ENCODE measurements around the gene CASKIN1.
"Not testable (repeated sequence)": the region's sequence is repeated elsewhere in the genome, so short reads cannot be mapped to it uniquely, and the experiment has no call there.

CASKIN1 gene

GRCh38 chr16:2196162-2196980 is at the start of gene CASKIN1:
Gene CASKIN1 (minus strand): TSS chr16:2196605. CDS start chr16:2196432, 173 bp downstream.
- no peak for DNase-seq

DNA sequence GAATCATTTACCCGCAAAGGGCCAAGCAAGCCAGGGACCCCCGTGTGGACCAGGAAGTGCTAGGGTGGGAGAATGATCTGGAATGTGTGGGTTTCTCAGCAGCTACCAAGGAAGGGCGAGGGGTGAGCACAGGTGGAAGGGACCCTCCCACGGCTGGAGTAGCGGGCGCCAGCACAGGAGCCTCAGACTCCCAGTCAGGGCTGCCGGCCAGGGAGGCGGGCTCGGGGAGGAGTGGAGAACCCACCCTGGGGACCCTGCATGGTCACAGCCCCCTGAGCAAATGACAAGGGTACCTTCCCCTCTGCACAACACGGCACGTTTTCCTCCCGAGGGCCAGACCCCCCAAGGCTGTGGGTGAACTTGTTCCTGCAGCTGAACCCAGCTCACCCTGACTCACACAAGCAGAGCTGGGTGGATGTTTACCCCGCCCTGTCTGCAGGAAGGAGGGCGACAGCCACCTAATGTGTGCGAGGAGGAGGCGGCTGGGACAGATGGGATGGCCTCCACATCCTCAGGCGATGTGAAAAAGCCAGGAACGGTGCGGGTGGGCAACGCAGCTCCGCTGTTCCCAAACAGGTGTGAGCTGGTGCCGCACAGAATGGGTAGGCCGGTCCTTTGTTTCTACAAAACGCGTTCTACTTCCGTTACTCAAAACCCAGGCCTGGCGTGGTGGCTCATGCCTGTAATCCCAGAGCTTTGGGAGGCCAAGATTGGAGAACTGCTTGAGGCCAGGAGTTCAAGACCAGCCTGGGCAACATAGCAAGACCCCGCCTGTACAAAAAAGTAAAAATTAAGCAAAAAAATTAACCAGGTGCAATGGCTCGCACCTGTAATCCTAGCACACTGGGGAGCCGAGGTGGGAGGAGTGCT is 48.8 kb upstream of the CASKIN1 start:
- no peak for DNase-seq

- DNase-seq: no peak
Observed at GRCh38 chr16:2244301-2244700, 47.9 kb upstream of the CASKIN1 start.

GRCh38 chr16:2243781-2244180 is 47.4 kb upstream of the CASKIN1 start:
- no peak for DNase-seq

DNA sequence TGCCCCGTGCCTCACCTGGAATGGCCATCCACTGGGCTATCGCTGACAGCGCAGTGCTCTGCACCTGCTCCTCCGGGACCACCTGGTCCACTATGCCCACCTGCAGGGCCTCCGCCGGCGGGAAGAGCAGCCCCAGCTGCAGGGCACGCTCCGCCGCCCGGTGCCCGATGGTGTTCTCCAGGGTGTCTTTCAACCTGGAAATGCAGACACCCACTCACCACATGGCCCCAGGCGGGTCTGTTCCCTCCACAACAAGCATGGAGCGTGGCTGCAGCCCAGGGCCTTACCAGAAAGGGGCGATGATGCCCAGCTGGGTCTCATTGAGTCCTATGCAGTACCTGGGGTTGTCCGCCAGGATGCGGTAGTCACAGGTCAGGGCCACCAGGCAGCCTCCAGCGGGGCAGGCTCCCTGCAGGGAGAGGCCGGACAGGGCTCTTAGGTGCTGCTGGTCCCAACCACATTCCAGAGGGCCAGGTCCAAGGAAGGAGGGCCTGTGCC is 46.7 kb upstream of the CASKIN1 start:
- no peak for DNase-seq

DNA sequence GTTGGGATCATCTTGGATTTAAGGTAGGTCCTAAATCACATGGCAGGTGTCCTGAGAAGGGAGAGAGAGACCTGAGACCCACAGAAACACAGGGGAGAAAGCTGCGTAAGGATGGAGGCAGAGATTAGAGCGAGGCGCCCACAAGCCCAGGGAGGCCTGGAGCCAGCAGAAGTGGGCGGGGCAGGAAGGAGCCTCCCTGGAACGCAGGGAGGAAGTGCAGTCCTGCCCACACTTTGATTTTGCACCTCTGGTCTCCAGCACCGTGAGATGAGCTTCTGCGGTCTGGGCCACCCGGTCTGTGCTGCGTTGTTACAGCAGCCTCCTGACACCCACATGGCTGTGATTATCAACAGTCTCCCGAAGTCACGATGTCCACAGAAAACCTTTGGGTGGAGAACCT is 46.2 kb upstream of the CASKIN1 start:
- no peak for DNase-seq

- DNase-seq: not testable (repeated sequence)
Observed at GRCh38 chr16:2240331-2240730, 43.9 kb upstream of the CASKIN1 start.

- DNase-seq: no peak
Observed at GRCh38 chr16:2238838-2239675, 42.7 kb upstream of the CASKIN1 start.

- no peak for DNase-seq
Observed at GRCh38 chr16:2238150-2238837, 41.9 kb upstream of the CASKIN1 start.

DNA sequence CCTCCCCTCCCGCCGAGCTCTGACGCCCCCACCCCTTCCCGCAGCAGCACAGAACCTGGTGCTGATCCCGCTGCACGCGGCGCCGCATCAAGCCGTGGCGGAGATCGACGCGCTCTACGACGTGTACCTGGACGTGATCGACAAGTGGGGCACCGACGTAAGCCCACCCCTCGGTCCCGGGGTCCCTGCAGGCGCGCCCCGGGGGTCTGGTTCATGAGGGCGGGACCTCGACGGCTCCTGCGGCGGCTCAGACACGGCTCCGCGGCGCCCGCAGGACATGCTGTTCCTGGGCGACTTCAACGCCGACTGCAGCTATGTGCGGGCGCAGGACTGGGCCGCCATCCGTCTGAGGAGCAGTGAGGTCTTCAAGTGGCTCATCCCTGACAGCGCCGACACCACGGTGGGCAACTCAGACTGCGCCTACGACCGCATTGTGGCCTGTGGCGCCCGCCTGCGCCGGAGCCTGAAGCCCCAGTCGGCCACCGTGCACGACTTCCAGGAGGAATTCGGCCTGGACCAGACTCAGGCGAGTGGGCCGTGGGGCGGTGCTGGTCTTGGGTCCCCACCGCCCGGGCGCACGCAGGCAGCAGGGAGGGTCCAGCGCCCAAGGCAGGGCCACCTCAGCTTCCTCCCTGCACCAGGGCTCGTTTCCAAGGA is 41.2 kb upstream of the CASKIN1 start:
- no peak for DNase-seq

DNA sequence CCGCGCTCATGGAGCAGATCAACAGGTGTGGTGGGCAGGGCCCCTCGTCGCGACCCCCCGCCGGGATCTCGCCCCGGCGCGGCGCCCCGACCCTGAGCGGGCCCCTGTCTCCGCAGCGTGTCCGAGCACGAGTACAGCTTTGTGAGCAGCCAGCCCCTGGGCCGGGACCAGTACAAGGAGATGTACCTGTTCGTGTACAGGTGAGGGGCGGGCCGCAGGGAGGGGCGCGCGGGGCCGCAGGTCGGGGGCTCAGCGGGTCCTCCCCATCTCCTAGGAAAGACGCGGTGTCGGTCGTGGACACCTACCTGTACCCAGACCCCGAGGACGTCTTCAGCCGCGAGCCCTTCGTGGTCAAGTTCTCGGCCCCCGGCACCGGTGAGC is 40.7 kb upstream of the CASKIN1 start:
- DNase-seq: no peak

GRCh38 chr16:2236337-2237101 is 40.1 kb upstream of the CASKIN1 start, which contains the start of gene DNASE1L2:
Gene DNASE1L2 (plus strand): TSS chr16:2236444. CDS start chr16:2236817, 373 bp downstream.
- no peak for DNase-seq

- no peak for DNase-seq
Observed at GRCh38 chr16:2235695-2236336, 39.4 kb upstream of the CASKIN1 start.

- DNase-seq: no peak
Observed at GRCh38 chr16:2235234-2235651, 38.8 kb upstream of the CASKIN1 start.

DNA sequence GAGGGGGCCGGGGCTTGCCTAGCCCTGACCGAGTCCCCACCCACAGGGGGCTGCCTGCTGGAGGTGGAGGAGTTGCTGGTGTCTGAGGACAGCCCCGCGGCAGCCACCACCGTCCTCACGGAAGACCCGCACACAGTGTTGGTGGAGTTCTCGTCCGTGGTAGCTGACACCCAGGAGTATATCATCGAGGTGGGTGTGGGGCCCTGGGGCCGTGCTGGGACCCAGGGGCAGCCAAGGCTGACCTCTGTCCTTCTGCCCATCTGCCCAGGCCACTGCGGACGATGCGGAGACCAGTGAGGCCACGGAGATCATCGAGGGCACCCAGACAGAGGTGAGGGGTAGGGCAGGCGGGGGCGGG is 38.4 kb upstream of the CASKIN1 start:
- no peak for DNase-seq

- DNase-seq: no peak
Observed at GRCh38 chr16:2233872-2234812, 37.7 kb upstream of the CASKIN1 start.

DNA sequence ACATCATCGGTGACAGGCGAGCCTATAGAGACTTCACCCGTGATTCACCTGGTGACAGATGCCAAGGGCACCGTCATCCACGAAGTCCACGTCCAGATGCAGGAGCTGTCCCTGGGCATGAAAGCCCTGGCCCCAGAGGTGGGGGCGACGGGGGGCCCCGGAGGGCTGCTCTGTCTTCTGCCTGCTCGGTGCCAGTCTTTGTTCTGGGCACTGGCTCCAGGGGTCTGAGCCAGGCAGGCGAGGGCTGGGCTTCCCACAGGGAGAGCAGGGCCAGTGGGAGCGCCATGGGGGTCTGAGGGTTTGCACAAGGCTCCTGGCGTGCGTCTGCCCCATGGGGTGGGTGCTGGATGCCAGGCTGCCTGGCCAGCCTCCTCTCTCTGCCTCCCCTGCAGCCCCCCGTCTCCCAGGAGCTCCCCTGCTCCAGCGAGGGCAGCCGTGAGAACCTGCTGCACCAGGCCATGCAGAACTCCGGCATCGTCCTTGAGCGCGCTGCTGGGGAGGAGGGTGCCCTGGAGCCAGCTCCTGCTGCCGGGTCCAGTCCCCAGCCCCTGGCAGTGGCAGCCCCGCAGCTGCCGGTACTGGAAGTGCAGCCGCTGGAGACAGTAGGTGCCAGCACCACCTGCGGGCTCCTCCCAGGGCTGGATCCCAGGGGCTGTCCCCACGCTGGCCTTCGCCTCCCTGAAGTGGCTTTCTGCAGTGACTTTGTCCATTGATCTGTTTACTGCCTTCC is 36.8 kb upstream of the CASKIN1 start:
- DNase-seq: no peak
